SK-N-MC (cell line): Measurements from ENCODE around the gene PROX1.
"Not testable (repeated sequence)": the region's sequence is repeated elsewhere in the genome, so short reads cannot be mapped to it uniquely, and the experiment has no call there.

ENCODE experiments used
- DNase-seq: peaks from one replicate; pipeline ENCODE4 v3.0.0-alpha.2; 2011; ENCODE audit warnings: low read depth, low spot score
- H3K27ac ChIP-seq: fragments of 200-600 bp; sonication (generic); 2 replicates; pipeline ENCODE4 v1.5.1; 2016; ENCODE audit warnings: mixed run types
- H3K36me3 ChIP-seq: fragments of 200-600 bp; sonication (generic); 2 replicates; pipeline ENCODE4 v1.6.1; 2017; ENCODE audit warnings: antibody characterized with exemption, low read length, mixed read lengths; ENCODE audit not compliant: insufficient read depth
- H3K4me3 ChIP-seq: fragments of 200-600 bp; sonication (generic); 2 replicates; pipeline ENCODE4 v1.5.1; 2016
- H3K9ac ChIP-seq: fragments of 200-600 bp; sonication (generic); 2 replicates; pipeline ENCODE4 v1.8.0; 2017; ENCODE audit warnings: mixed run types, mixed read lengths; ENCODE audit not compliant: insufficient read length
- H3K9me3 ChIP-seq: fragments of 200-600 bp; sonication (generic); 2 replicates; pipeline ENCODE4 v1.6.1; 2017; ENCODE audit warnings: low read depth, mild to moderate bottlenecking, antibody characterized with exemption, low read length, moderate library complexity, mixed read lengths
- EZH2 ChIP-seq: fragments of 200-600 bp; sonication (generic); IDR thresholded peaks from one replicate; pipeline ENCODE4 v1.6.1; 2017; ENCODE audit warnings: antibody characterized with exemption
- FOXP2 ChIP-seq: optimal IDR thresholded peaks from 2 replicates; pipeline ENCODE3; 2011; ENCODE audit warnings: mild to moderate bottlenecking, moderate library complexity; ENCODE audit not compliant: insufficient read depth; ENCODE audit errors: extremely low read length, control extremely low read depth
- POLR2AphosphoS5 ChIP-seq: IDR thresholded peaks from 2 replicates; pipeline ENCODE4 v1.6.1; 2012; ENCODE audit warnings: mild to moderate bottlenecking, low read depth, low read length, borderline replicate concordance

PROX1 gene

GRCh38 chr1:214075305-214075998, 87.7 kb downstream of the PROX1 start:
- no peak for DNase-seq
- Histone ChIP-seq H3K9ac (no peak overlapping the region), H3K4me3 (no peak overlapping the region), H3K27ac (no peak overlapping the region), H3K9me3 (no peaks in the 10 kb centered on the region), H3K36me3 (no peaks in the 10 kb centered on the region)
- TF ChIP-seq EZH2 = no peak
- TF ChIP-seq FOXP2 = no peak
- TF ChIP-seq POLR2AphosphoS5 = no peak

GRCh38 chr1:214075999-214076707, 88.4 kb downstream of the PROX1 start:
- H3K4me3 ChIP-seq = no peak overlapping the region
- no peak for TF ChIP-seq POLR2AphosphoS5
- TF ChIP-seq FOXP2 = no peak
- no peak for TF ChIP-seq EZH2
- no peak overlapping the region for H3K9ac ChIP-seq
- no peaks in the 10 kb centered on the region for H3K9me3 ChIP-seq
- no peak for DNase-seq
- no peak overlapping the region for H3K27ac ChIP-seq
- H3K36me3 ChIP-seq = no peaks in the 10 kb centered on the region

- no peaks in the 10 kb centered on the region for H3K36me3 ChIP-seq
- H3K4me3 ChIP-seq = no peak overlapping the region
- no peak for DNase-seq
- H3K27ac ChIP-seq = no peak overlapping the region
- TF ChIP-seq FOXP2 (no peak), POLR2AphosphoS5 (no peak), EZH2 (no peak)
- H3K9ac ChIP-seq = no peak overlapping the region
- no peaks in the 10 kb centered on the region for H3K9me3 ChIP-seq
These were observed 88.9 kb downstream of the PROX1 start for GRCh38 chr1:214076708-214077065.

- Histone ChIP-seq H3K27ac (no peak overlapping the region), H3K36me3 (no peaks in the 10 kb centered on the region), H3K9me3 (no peaks in the 10 kb centered on the region), H3K9ac (no peak overlapping the region), H3K4me3 (no peak overlapping the region)
- no peak for DNase-seq
- TF ChIP-seq POLR2AphosphoS5 = no peak
- no peak for TF ChIP-seq EZH2
- no peak for TF ChIP-seq FOXP2
These were observed 91.2 kb downstream of the PROX1 start for GRCh38 chr1:214078950-214079349.

- Histone ChIP-seq H3K27ac (no peak overlapping the region), H3K9ac (no peak overlapping the region), H3K36me3 (no peaks in the 10 kb centered on the region), H3K4me3 (no peak overlapping the region), H3K9me3 (no peaks in the 10 kb centered on the region)
- DNase-seq = no peak
- TF ChIP-seq FOXP2 = no peak
These were observed 97.6 kb downstream of the PROX1 start for GRCh38 chr1:214085325-214085724.

GRCh38 chr1:214086945-214087344, 99.2 kb downstream of the PROX1 start:
- Histone ChIP-seq H3K9me3 (no peaks in the 10 kb centered on the region), H3K36me3 (no peaks in the 10 kb centered on the region), H3K9ac (no peak overlapping the region), H3K4me3 (no peak overlapping the region), H3K27ac (no peak overlapping the region)
- TF ChIP-seq POLR2AphosphoS5 = no peak
- no peak for TF ChIP-seq FOXP2
- TF ChIP-seq EZH2 = no peak
- DNase-seq = no peak

GRCh38 chr1:214089003-214089402, 101.2 kb downstream of the PROX1 start:
- not testable (repeated sequence) for H3K9ac ChIP-seq, H3K36me3 ChIP-seq, H3K4me3 ChIP-seq, H3K27ac ChIP-seq, DNase-seq, H3K9me3 ChIP-seq
